GM10266 (cell line): ENCODE data around the gene IL31RA.

ENCODE experiments used
- DNase-seq: peaks from one replicate; pipeline ENCODE4 v3.0.0; 2012; ENCODE audit errors: extremely low spot score
- CTCF ChIP-seq: IDR thresholded peaks from 2 replicates; pipeline ENCODE4 v1.5.1; 2012; ENCODE audit warnings: mild to moderate bottlenecking, low read depth; ENCODE audit not compliant: control insufficient read depth, insufficient read depth; ENCODE audit errors: missing control alignments

IL31RA gene

GRCh38 chr5:55860288-55860687 is 9.1 kb downstream of the IL31RA start:
- no peak for DNase-seq
- no peak for TF ChIP-seq CTCF

- DNase-seq: no peak
- TF ChIP-seq CTCF: no peak
These were observed 9.6 kb downstream of the IL31RA start for GRCh38 chr5:55860709-55861108.

GRCh38 chr5:55864606-55865541 is 13.7 kb downstream of the IL31RA start:
- TF ChIP-seq CTCF: no peak
- no peak for DNase-seq

GRCh38 chr5:55865831-55866230 is 14.7 kb downstream of the IL31RA start:
- TF ChIP-seq CTCF: no peak
- DNase-seq: no peak

GRCh38 chr5:55866485-55866884 is 15.3 kb downstream of the IL31RA start:
- DNase-seq: no peak
- TF ChIP-seq CTCF: no peak

GRCh38 chr5:55866934-55867333 is 15.8 kb downstream of the IL31RA start:
- TF ChIP-seq CTCF: no peak
- no peak for DNase-seq

- no peak for TF ChIP-seq CTCF
- DNase-seq: no peak
These were observed 17.7 kb downstream of the IL31RA start for GRCh38 chr5:55868846-55869245.
